B cell (primary cell): ENCODE data around the gene ZSCAN32.

ENCODE experiments used
- EZH2 ChIP-seq: IDR thresholded peaks from 2 replicates; pipeline ENCODE4 v1.6.1; 2012; ENCODE audit warnings: borderline replicate concordance, low read depth, mild to moderate bottlenecking, moderate library complexity, low read length; ENCODE audit not compliant: insufficient read depth, poor library complexity, severe bottlenecking
- TF ChIP-seq, protein P1 (sequence below): fragments of 200-600 bp; IDR thresholded peaks from one replicate; pipeline ENCODE4 v1.8.0; 2022; ENCODE audit warnings: antibody characterized with exemption, mild to moderate bottlenecking

DNA sequence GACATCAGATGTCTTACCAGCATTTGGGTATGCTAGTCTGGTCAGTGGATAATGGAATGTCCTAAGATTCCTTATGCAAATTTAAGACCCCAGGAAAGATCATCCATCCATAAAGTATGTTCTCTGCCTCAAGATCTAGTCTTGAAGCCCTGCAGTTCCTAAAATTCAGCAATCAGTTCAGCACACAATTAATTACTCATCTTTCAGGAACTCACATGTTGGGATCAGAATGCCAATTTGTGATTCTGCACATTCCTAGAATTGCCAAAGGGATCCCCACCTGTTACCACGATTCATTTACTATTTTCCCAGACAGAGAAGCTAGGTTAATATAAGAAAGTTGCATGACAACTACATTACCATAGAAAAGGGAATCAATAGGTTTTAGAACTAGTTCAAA is 41.9 kb downstream of the ZSCAN32 start:
- TF ChIP-seq, protein P1, sequence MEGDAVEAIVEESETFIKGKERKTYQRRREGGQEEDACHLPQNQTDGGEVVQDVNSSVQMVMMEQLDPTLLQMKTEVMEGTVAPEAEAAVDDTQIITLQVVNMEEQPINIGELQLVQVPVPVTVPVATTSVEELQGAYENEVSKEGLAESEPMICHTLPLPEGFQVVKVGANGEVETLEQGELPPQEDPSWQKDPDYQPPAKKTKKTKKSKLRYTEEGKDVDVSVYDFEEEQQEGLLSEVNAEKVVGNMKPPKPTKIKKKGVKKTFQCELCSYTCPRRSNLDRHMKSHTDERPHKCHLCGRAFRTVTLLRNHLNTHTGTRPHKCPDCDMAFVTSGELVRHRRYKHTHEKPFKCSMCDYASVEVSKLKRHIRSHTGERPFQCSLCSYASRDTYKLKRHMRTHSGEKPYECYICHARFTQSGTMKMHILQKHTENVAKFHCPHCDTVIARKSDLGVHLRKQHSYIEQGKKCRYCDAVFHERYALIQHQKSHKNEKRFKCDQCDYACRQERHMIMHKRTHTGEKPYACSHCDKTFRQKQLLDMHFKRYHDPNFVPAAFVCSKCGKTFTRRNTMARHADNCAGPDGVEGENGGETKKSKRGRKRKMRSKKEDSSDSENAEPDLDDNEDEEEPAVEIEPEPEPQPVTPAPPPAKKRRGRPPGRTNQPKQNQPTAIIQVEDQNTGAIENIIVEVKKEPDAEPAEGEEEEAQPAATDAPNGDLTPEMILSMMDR: no peak
- TF ChIP-seq EZH2: no peak
